EH (cell line): ENCODE data around the gene BASP1.
A peak's percentile ranks its signal among the peaks of the same experiment; 100 is the strongest.
"Not testable (repeated sequence)": the region's sequence is repeated elsewhere in the genome, so short reads cannot be mapped to it uniquely, and the experiment has no call there.

Source experiments
- DNase-seq: peaks from one replicate; pipeline ENCODE4 v3.0.0-alpha.2; 2015; ENCODE audit warnings: low read depth

The BASP1 gene

GRCh38 chr5:17256171-17256570, 38.7 kb downstream of the BASP1 start:
- no peak for DNase-seq

- no peak for DNase-seq
These were observed 39.4 kb downstream of the BASP1 start for GRCh38 chr5:17256839-17257238.

GRCh38 chr5:17257705-17258273, 40.4 kb downstream of the BASP1 start:
- no peak for DNase-seq

- DNase-seq: peak; percentile 49
These were observed 41.0 kb downstream of the BASP1 start for GRCh38 chr5:17258431-17258830.

- DNase-seq: not testable (repeated sequence)
These were observed 41.6 kb downstream of the BASP1 start for GRCh38 chr5:17259012-17259411.

- no peak for DNase-seq
These were observed 42.3 kb downstream of the BASP1 start for GRCh38 chr5:17259630-17260257.

GRCh38 chr5:17260549-17260948, 43.1 kb downstream of the BASP1 start:
- no peak for DNase-seq

- no peak for DNase-seq
These were observed 43.6 kb downstream of the BASP1 start for GRCh38 chr5:17261075-17261474.

GRCh38 chr5:17265041-17265440, 47.6 kb downstream of the BASP1 start:
- DNase-seq: no peak

GRCh38 chr5:17267106-17267505, 49.7 kb downstream of the BASP1 start:
- no peak for DNase-seq

- DNase-seq: no peak
These were observed 51.8 kb downstream of the BASP1 start for GRCh38 chr5:17269201-17269600.

- no peak for DNase-seq
These were observed 54.7 kb downstream of the BASP1 start for GRCh38 chr5:17272111-17272510.

- no peak for DNase-seq
These were observed 58.1 kb downstream of the BASP1 start for GRCh38 chr5:17275289-17276158.

- no peak for DNase-seq
These were observed 59.0 kb downstream of the BASP1 start for GRCh38 chr5:17276445-17276844.

- DNase-seq: no peak
These were observed 60.5 kb downstream of the BASP1 start for GRCh38 chr5:17277907-17278306.

GRCh38 chr5:17278931-17279330, 61.5 kb downstream of the BASP1 start:
- DNase-seq: no peak

GRCh38 chr5:17279487-17279886, 62.1 kb downstream of the BASP1 start:
- no peak for DNase-seq

- DNase-seq: peak; percentile 26
These were observed 65.1 kb downstream of the BASP1 start for GRCh38 chr5:17282283-17283120.

GRCh38 chr5:17283121-17283415, 65.6 kb downstream of the BASP1 start:
- DNase-seq: no peak

- no peak for DNase-seq
These were observed 70.2 kb downstream of the BASP1 start for GRCh38 chr5:17287501-17288155.

GRCh38 chr5:17288570-17288969, 71.1 kb downstream of the BASP1 start:
- DNase-seq: no peak
